ENCODE data around the gene PUS1.
A peak's percentile ranks its signal among the peaks of the same experiment; 100 is the strongest.

The PUS1 gene

DNA sequence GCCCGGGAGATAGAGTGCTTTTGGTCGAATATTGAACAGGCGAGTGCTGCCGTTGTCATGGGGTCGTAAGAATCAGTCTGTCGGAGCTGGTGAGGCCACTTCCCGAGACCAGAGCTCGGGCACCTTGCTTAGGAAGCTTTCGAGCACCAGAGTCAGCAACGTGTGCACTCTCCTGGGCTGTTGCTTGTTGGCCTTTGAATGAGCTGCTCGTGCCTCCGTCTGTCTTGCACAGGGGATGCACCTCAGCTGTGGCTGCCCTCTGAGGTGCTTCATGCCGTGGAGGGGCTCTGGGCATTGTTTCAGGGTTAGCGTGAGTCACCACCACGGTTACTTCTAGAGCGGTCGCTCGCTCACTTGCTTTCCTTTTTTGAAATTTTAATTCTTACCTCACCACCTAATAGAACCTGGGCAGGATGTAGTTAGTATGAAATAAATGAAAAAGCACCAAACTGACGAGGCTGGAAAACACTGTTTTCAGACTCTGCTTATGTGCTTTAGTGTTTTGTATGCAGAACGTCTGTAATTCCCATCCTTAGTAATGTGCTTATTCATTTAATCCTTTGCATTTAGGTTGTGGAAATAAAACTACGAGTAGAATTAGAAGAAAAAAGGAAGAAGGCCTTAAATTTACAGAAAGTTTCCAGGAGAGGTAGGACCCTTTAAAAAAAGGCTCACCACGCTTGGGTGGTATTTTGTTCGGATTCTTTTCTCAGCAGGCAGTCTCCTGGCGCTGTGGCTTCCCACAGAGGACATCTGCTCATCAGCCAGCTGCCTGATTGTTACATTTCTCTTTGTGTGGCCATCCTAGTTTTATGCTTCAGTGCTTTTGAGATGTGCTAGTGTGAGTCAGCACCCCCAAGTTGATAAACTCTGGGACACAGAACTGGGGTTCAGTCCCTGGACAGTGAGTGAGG is 61.2 kb downstream of the PUS1 start:
- FAIRE-seq (peak; percentile 92), DNase-seq (ENCODE audit: low spot score) (peak; percentile 81)

DNA sequence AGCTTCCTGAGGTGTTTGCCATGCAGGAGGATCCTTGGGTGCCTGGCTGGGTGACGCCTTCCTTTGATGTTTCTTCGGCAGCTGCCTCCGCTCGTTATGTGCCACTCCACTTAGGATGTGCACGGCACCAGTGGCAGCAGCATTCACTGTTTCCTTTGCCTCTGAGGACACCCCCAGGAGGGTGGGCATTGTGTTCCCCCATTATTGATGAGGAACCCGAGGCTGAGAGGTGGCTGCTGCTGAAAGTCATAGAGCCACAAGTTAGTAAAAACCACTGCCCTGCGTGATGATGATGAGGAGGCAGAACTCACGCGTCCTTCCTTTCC is 61.9 kb downstream of the PUS1 start:
- FAIRE-seq (no peak), DNase-seq (ENCODE audit: low spot score) (no peak)

DNA sequence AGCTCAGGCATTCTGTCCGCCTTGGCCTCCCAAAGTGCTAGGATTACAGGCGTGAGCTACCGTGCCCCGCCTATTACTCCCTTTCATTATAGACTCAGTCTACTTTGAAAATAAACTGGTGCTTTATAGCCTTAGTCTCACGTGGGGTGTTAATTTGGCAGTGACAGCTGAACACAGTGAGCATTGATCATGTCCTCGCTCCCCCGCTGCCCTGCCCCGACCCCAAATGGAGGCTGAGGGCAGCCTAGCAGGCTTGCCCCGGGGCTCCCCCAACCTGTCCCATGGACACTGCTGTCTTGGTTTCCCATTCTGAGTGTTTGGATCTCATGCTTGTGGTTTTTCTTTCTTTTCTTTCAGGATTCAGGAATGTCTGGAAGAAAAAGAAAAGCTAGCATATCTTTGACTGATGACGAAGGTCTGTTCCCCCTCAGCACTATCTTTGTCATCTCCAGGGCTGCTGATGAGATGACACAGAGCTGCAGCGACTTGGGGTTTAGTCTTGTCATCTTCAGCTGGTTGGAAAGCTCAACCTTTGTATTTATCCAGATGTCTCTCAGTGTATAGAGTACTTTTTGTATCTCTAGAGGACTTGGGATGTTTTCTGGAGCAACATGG is 62.8 kb downstream of the PUS1 start:
- no peak for FAIRE-seq
- peak; percentile 39 for DNase-seq (ENCODE audit: low spot score)

DNA sequence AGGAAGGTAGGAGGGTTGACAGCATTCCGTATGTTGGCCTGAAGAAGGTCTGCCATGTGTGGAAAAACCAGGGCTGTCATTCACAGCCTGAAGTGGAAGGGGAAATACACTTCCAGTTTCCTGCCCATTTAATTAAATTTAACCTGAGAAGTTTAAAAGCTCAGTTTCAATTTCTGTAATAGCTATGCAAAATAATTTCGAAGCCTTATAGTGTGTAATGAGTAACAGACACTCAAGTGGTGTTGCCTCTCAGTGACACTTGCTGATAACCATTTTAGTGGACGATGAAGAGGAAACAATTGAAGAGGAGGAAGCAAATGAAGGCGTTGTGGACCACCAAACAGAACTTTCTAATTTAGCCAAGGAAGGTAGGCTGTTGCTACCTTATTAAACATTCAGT is 65.5 kb downstream of the PUS1 start:
- DNase-seq (ENCODE audit: low spot score) (no peak), FAIRE-seq (no peak)

All from RCC 7860 (cell line).